ENCODE results near the gene GARNL3. TPM values are rescaled to one million over a fixed set of nuclear protein-coding genes. Genes with fewer than 3 reads are reported as not detected.

Gene GARNL3
- total RNA-seq, 2 experiments from 2014 or later = 0.63 to 1.8 TPM

- no peaks in the 10 kb centered on the region for H3K27me3 ChIP-seq (ENCODE audit: control insufficient read depth in 1 of 2, insufficient read depth in 2 of 2, low read length in 2 of 2)
- intact Hi-C loops (cut with DNase I, micrococcal nuclease) = loop anchor here in 1 of 2 experiments (5.0 kb wide), 2 partner anchors 82 to 142 kb away; partner anchors contain the start of gene SLC2A8
- Mint-ChIP-seq H3K4me3 (no peak overlapping the region), H3K9me3 (no peaks in the 10 kb centered on the region), H3K4me1 (ENCODE audit: low read depth) (no peaks in the 10 kb centered on the region), H3K27me3 (peaks cover 37% of the 10 kb centered on the region), H3K36me3 (ENCODE audit: low read depth) (no peaks in the 10 kb centered on the region), H3K27ac (no peak overlapping the region)
- no peaks in the 10 kb centered on the region for H3K9me3 ChIP-seq (ENCODE audit: control insufficient read depth in 1 of 2, insufficient read depth in 1 of 2, low read length in 2 of 2)
- TF ChIP-seq CTCF (IDR thresholded peaks at IDR 0.05) = no peak
- H3K4me3 ChIP-seq (ENCODE audit: low read length) = no peak overlapping the region
- no peak for ATAC-seq (ENCODE audit: poor library complexity)
- H3K27ac ChIP-seq (ENCODE audit: low read depth in 1 of 2, low read length in 2 of 2) = no peak overlapping the region
- CTCF ChIA-PET = no interaction called here
- no peak for DNase-seq
- H3K4me1 ChIP-seq (ENCODE audit: insufficient read depth, low read length) = no peaks in the 10 kb centered on the region
- no peaks in the 10 kb centered on the region for H3K36me3 ChIP-seq (ENCODE audit: insufficient read depth, low read length)
- POLR2A ChIA-PET = no interaction called here
Measured at GRCh38 chr9:127314911-127315310, 50.3 kb downstream of the GARNL3 start.

DNA sequence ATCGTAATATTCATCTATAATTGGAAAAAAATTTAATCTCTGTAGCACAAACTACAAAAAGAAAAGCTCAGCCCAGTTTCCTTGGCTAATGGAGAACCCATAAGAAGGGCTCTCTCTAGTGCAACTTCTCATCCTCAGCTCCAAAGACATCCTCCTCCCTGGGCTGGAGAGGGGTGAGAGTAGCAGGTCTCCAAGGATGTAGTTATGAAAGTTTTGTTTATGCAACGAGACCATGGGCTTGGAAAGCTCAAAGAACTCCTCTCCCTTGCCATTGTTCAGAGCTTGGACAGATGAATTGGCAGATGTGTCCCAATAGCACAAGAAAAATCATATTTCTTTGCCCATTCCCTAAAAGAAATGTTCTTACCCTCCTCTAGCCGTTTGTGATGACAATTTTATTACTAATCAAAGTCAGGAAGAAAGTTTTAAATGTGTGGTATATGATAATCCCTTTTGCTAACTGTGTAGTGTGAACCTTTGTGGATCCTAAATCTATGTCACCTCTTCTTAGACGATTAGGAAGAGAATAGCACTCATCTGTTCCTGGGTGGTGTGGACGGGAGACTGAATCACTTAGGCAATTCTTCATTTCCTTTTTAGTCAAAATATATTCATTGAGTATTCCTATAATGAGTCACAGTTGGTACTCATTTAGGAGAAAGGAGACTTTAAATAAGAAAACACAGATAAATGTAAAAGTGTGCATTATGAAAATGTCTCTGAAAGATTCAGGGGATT lies 52.2 kb downstream of the GARNL3 start:
- no peak overlapping the region for H3K4me3 ChIP-seq (ENCODE audit: low read length)
- ATAC-seq (ENCODE audit: poor library complexity) = no peak
- POLR2A ChIA-PET = no interaction called here
- CTCF ChIA-PET = no interaction called here
- H3K27me3 ChIP-seq (ENCODE audit: control insufficient read depth in 1 of 2, insufficient read depth in 2 of 2, low read length in 2 of 2) = no peaks in the 10 kb centered on the region
- no peak overlapping the region for H3K27ac Mint-ChIP-seq
- H3K36me3 ChIP-seq (ENCODE audit: insufficient read depth, low read length) = no peaks in the 10 kb centered on the region
- no peak overlapping the region for H3K4me3 Mint-ChIP-seq
- no peaks in the 10 kb centered on the region for H3K4me1 Mint-ChIP-seq (ENCODE audit: low read depth)
- H3K9me3 Mint-ChIP-seq = no peaks in the 10 kb centered on the region
- no peak for DNase-seq
- H3K27ac ChIP-seq (ENCODE audit: low read depth in 1 of 2, low read length in 2 of 2) = no peak overlapping the region
- H3K9me3 ChIP-seq (ENCODE audit: control insufficient read depth in 1 of 2, insufficient read depth in 1 of 2, low read length in 2 of 2) = no peaks in the 10 kb centered on the region
- intact Hi-C loops (cut with DNase I, micrococcal nuclease) = no loop called here
- H3K27me3 Mint-ChIP-seq = peaks cover 32% of the 10 kb centered on the region
- no peak for TF ChIP-seq CTCF (IDR thresholded peaks at IDR 0.05)
- H3K4me1 ChIP-seq (ENCODE audit: insufficient read depth, low read length) = no peaks in the 10 kb centered on the region
- H3K36me3 Mint-ChIP-seq (ENCODE audit: low read depth) = no peaks in the 10 kb centered on the region

- Mint-ChIP-seq H3K27me3 (peaks cover 46% of the 10 kb centered on the region), H3K36me3 (ENCODE audit: low read depth) (no peaks in the 10 kb centered on the region), H3K4me1 (ENCODE audit: low read depth) (no peaks in the 10 kb centered on the region), H3K4me3 (no peak overlapping the region), H3K9me3 (no peaks in the 10 kb centered on the region), H3K27ac (no peak overlapping the region)
- H3K27me3 ChIP-seq (ENCODE audit: control insufficient read depth in 1 of 2, insufficient read depth in 2 of 2, low read length in 2 of 2) = no peaks in the 10 kb centered on the region
- no peaks in the 10 kb centered on the region for H3K4me1 ChIP-seq (ENCODE audit: insufficient read depth, low read length)
- ATAC-seq (ENCODE audit: poor library complexity) (no peak), DNase-seq (no peak)
- no peaks in the 10 kb centered on the region for H3K9me3 ChIP-seq (ENCODE audit: control insufficient read depth in 1 of 2, insufficient read depth in 1 of 2, low read length in 2 of 2)
- ChIA-PET CTCF (no interaction called here), POLR2A (no interaction called here)
- no peak overlapping the region for H3K27ac ChIP-seq (ENCODE audit: low read depth in 1 of 2, low read length in 2 of 2)
- H3K4me3 ChIP-seq (ENCODE audit: low read length) = no peak overlapping the region
- intact Hi-C loops (cut with DNase I, micrococcal nuclease) = no loop called here
- H3K36me3 ChIP-seq (ENCODE audit: insufficient read depth, low read length) = no peaks in the 10 kb centered on the region
- TF ChIP-seq CTCF (IDR thresholded peaks at IDR 0.05) = no peak
Measured at GRCh38 chr9:127318651-127319167, 54.1 kb downstream of the GARNL3 start.

Measured in CD4-positive, alpha-beta T cell (primary cell).